Liver (tissue), 9 donors: ENCODE data around the gene TRAK1. TPM values are rescaled to one million over a fixed set of nuclear protein-coding genes. Genes with fewer than 3 reads are reported as not detected.

ENCODE experiments used
- DNase-seq: peaks from one replicate; pipeline ENCODE4 v3.0.0-alpha.2; 2017; ENCODE audit warnings: low spot score
- H3K27ac ChIP-seq, 2 donors: one replicate each; pipeline ENCODE4 v1.7.0; 2013; ENCODE audit warnings: inconsistent platforms in 2 of 2, low read length in 2 of 2, control low read depth in 1 of 2, low read depth in 1 of 2, mild to moderate bottlenecking in 1 of 2
- H3K27me3 ChIP-seq, 4 donors: one replicate each; pipeline versions ENCODE4 v1.6.1 to v1.7.0; 2013; ENCODE audit warnings: low read length in 3 of 4, inconsistent platforms in 1 of 4, mild to moderate bottlenecking in 1 of 4, moderate library complexity in 1 of 4; ENCODE audit not compliant: control insufficient read depth in 4 of 4, insufficient read depth in 4 of 4
- H3K36me3 ChIP-seq, 4 donors: one replicate each; pipeline versions ENCODE4 v1.6.1 to v1.7.0; 2013; ENCODE audit warnings: low read length in 3 of 4, mild to moderate bottlenecking in 3 of 4, low read depth in 1 of 4, moderate library complexity in 1 of 4; ENCODE audit not compliant: control insufficient read depth in 4 of 4, insufficient read depth in 3 of 4
- H3K4me1 ChIP-seq, 4 donors: one replicate each; pipeline versions ENCODE4 v1.6.1 to v1.7.0; 2013; ENCODE audit warnings: low read length in 3 of 4, mild to moderate bottlenecking in 3 of 4, moderate library complexity in 1 of 4; ENCODE audit not compliant: control insufficient read depth in 4 of 4, insufficient read depth in 4 of 4
- H3K4me3 ChIP-seq, 3 donors: one replicate each; pipeline versions ENCODE4 v1.6.1 to v1.7.0; 2013; ENCODE audit warnings: low read length in 3 of 3, control low read depth in 1 of 3, low read depth in 1 of 3, mild to moderate bottlenecking in 1 of 3
- H3K9ac ChIP-seq, 2 donors: one replicate each; pipeline ENCODE4 v1.7.0; 2013; ENCODE audit warnings: low read length in 2 of 2, mild to moderate bottlenecking in 2 of 2, moderate library complexity in 2 of 2, control low read depth in 1 of 2, low read depth in 1 of 2
- H3K9me3 ChIP-seq, 4 donors: one replicate each; pipeline versions ENCODE4 v1.6.1 to v1.7.0; 2013; ENCODE audit warnings: low read length in 3 of 4; ENCODE audit not compliant: control insufficient read depth in 4 of 4
- ATF3 ChIP-seq: IDR thresholded peaks from 2 replicates; pipeline ENCODE4 v1.6.1; 2016; ENCODE audit warnings: antibody characterized with exemption
- CTCF ChIP-seq: fragments of 150-350 bp; IDR thresholded peaks from 2 replicates; pipeline ENCODE4 v1.5.1; 2017; ENCODE audit warnings: improper control_type of control experiment, low read depth, low read length; ENCODE audit not compliant: missing input control
- FOXA2 ChIP-seq: IDR thresholded peaks from 2 replicates; pipeline ENCODE4 v1.6.1; 2016; ENCODE audit warnings: antibody characterized with exemption
- GABPA ChIP-seq, 2 donors: IDR thresholded peaks in 1 of 2; conservative IDR thresholded peaks in 1 of 2; 2 replicates each; pipeline ENCODE4 v1.6.1; 2016; ENCODE audit warnings: antibody characterized with exemption in 2 of 2, mild to moderate bottlenecking in 1 of 2, moderate library complexity in 1 of 2
- HNF4A ChIP-seq, 2 donors: conservative IDR thresholded peaks; 2 replicates each; pipeline ENCODE4 v1.6.1; 2016; ENCODE audit warnings: antibody characterized with exemption in 2 of 2, mild to moderate bottlenecking in 2 of 2
- HNF4G ChIP-seq: IDR thresholded peaks from 2 replicates; pipeline ENCODE4 v1.6.1; 2016; ENCODE audit warnings: antibody characterized with exemption
- JUND ChIP-seq, 2 donors: IDR thresholded peaks; 2 replicates each; pipeline ENCODE4 v1.6.1; 2016; ENCODE audit warnings: antibody characterized with exemption in 2 of 2
- NR2F2 ChIP-seq: IDR thresholded peaks from 2 replicates; pipeline ENCODE4 v1.6.1; 2016; ENCODE audit warnings: antibody characterized with exemption
- REST ChIP-seq: IDR thresholded peaks from 2 replicates; pipeline ENCODE4 v1.6.1; 2016; ENCODE audit warnings: antibody characterized with exemption, mild to moderate bottlenecking
- RXRA ChIP-seq, 2 donors: IDR thresholded peaks; 2 replicates each; pipeline ENCODE4 v1.6.1; 2017 to 2018; ENCODE audit warnings: antibody characterized with exemption in 2 of 2, mild to moderate bottlenecking in 1 of 2
- SP1 ChIP-seq: IDR thresholded peaks from 2 replicates; pipeline ENCODE4 v1.6.1; 2018; ENCODE audit warnings: antibody characterized with exemption, mild to moderate bottlenecking
- TAF1 ChIP-seq: conservative IDR thresholded peaks from 2 replicates; pipeline ENCODE4 v1.6.1; 2016; ENCODE audit warnings: antibody characterized with exemption, mild to moderate bottlenecking
- YY1 ChIP-seq: IDR thresholded peaks from 2 replicates; pipeline ENCODE4 v1.6.1; 2016; ENCODE audit warnings: antibody characterized with exemption, mild to moderate bottlenecking
- ZBTB33 ChIP-seq: IDR thresholded peaks from 2 replicates; pipeline ENCODE4 v1.6.1; 2016; ENCODE audit warnings: antibody characterized with exemption
- WGBS: extraction: QIAGEN DNeasy Blood & Tissue Kit; methylation state at CpG from one replicate; pipeline ENCODE4 v1.1.7; 2013; 5-methylcytosine and 5-hydroxymethylcytosine counted together
- polyA plus RNA-seq, 2 donors: library from polyadenylated mRNA; stranded (reverse) in 1 of 2; unstranded in 1 of 2; fragments of 200-250 nt in 1 of 2; fragments of >200 nt in 1 of 2; fragmentation: Nextera tagmentation in 1 of 2; extraction: Ambion mirVana in 1 of 2; gene quantifications; one replicate each; pipeline versions ENCODE4 v1.2.1 to v1.2.3, GENCODE V29; 2013 to 2015
- total RNA-seq, 2 donors: library from RNA; depleted of rRNA; stranded (reverse); fragments of >200 nt; gene quantifications; one replicate each; pipeline ENCODE4 v1.2.3, GENCODE V29; 2014
- donor health status: healthy.
- donor health status: healthy.
- donor health status: healthy.
- donor health status: healthy.
- donor health status: healthy.

The TRAK1 gene
- total and polyA plus RNA-seq, 4 donors, result 3.4 to 21.7 (median 8.6) TPM

- DNase-seq, result no peak
- Histone ChIP-seq H3K9me3 (no peaks in the 10 kb centered on the region), H3K9ac (no peak overlapping the region), H3K4me3 (no peak overlapping the region), H3K4me1 (peaks cover 0 to 8% (median 2%) of the 10 kb centered on the region in 4 donors), H3K27ac (no peak overlapping the region), H3K27me3 (no peaks in the 10 kb centered on the region), H3K36me3 (peaks cover 0 to 4% (median 0%) of the 10 kb centered on the region in 4 donors)
- TF ChIP-seq YY1 (no peak), NR2F2 (no peak), JUND (IDR thresholded peaks at IDR 0.05) (no peak), REST (no peak), HNF4A (conservative IDR thresholded peaks at IDR 0.05) (no peak)
- 92% methylated on average over 10 of the region's 10 CpGs for WGBS
Measured at GRCh38 chr3:42174679-42175385, 83.7 kb downstream of the TRAK1 start.

- Histone ChIP-seq H3K4me3 (no peak overlapping the region), H3K4me1 (peaks cover 0 to 8% (median 2%) of the 10 kb centered on the region in 4 donors), H3K27ac (no peak overlapping the region), H3K36me3 (peaks cover 0 to 4% (median 0%) of the 10 kb centered on the region in 4 donors), H3K9ac (no peak overlapping the region), H3K9me3 (no peaks in the 10 kb centered on the region), H3K27me3 (no peaks in the 10 kb centered on the region)
- no peak for DNase-seq
- no peak for TF ChIP-seq FOXA2
- TF ChIP-seq HNF4G, result no peak
- no peak for TF ChIP-seq JUND (IDR thresholded peaks at IDR 0.05)
- TF ChIP-seq YY1, result no peak
- TF ChIP-seq SP1, result no peak
- TF ChIP-seq GABPA (IDR thresholded peaks at IDR 0.05 in 1 of 2, conservative IDR thresholded peaks at IDR 0.05 in 1 of 2), result no peak
- no peak for TF ChIP-seq ZBTB33
- no peak for TF ChIP-seq TAF1
- no peak for TF ChIP-seq ATF3
- TF ChIP-seq CTCF, result no peak
- no peak for TF ChIP-seq RXRA (IDR thresholded peaks at IDR 0.05)
- WGBS, result 90% methylated on average over 9 of the region's 9 CpGs
Measured at GRCh38 chr3:42175386-42176240, 84.5 kb downstream of the TRAK1 start.
